Measurements from ENCODE around the gene RPUSD1.
"Not testable (repeated sequence)": the region's sequence is repeated elsewhere in the genome, so short reads cannot be mapped to it uniquely, and the experiment has no call there.

The RPUSD1 gene, protein sequence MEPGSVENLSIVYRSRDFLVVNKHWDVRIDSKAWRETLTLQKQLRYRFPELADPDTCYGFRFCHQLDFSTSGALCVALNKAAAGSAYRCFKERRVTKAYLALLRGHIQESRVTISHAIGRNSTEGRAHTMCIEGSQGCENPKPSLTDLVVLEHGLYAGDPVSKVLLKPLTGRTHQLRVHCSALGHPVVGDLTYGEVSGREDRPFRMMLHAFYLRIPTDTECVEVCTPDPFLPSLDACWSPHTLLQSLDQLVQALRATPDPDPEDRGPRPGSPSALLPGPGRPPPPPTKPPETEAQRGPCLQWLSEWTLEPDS

GRCh38 chr16:787978-788398, at the start of gene RPUSD1:
RPUSD1 (minus strand) TSS chr16:788381; CDS start chr16:787737, 644 bp downstream.
- DNase-seq = no peak

DNA sequence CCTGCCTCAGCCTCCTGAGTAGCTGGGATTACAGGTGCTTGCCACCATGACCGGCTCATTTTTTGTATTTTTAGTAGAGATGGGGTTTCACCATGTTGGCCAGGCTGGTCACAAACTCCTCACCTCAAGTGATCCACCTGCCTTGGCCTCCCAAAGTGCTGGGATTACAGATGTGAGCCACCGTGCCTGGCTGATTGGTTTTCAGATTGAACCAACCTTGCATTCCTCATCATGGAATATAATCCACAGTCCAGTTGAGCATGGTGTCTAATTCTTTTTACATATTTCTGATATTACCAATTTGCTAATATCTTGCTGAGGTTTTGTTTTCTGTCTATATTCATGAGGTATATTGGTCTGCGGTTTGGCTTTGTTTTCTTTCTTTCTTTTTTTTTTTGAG, 48.6 kb upstream of the RPUSD1 start:
- not testable (repeated sequence) for DNase-seq

GRCh38 chr16:836221-836620, 48.0 kb upstream of the RPUSD1 start:
- DNase-seq = no peak

GRCh38 chr16:835373-835772, 47.2 kb upstream of the RPUSD1 start:
- no peak for DNase-seq

GRCh38 chr16:833411-833810, 45.2 kb upstream of the RPUSD1 start:
- DNase-seq = no peak

- no peak for DNase-seq
Measured at GRCh38 chr16:832652-833336, 44.6 kb upstream of the RPUSD1 start.

GRCh38 chr16:831571-832413, 43.6 kb upstream of the RPUSD1 start:
- DNase-seq = no peak

DNA sequence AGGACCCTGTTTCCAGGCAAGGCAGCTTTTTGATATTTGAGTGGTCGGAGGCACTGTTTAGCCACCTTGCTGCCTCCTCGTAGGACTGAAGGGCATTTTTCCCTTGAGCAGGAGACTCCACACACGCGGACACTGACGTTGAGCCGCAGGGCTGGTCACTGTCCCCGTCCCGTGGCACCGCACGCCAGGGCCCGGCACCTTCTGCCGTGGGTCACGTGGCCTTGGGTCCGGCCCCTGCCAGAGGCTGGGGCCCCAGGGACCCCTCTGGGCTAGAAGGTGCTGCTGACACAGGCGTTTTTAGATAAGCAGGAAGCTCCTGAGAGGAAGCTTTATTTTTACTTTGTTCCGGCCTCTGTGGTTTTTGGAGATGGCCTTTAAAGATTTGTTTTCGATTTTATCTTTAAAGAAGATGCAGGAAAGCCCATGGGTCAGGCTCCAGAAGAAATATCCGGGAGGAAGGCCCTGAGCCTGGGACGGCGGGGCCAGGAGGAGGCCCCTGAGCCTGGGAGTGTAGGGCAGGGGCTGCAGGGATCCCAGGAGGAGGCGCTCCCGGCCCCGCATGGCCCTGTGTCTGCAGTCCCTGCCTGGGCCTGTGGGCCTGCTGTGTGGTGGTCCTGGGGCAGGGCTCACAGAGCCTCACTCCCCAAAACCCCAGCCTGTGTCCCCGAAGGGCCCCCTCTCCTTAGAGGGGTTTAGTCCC, 42.8 kb upstream of the RPUSD1 start:
- DNase-seq = no peak

- no peak for DNase-seq
Measured at GRCh38 chr16:830107-830870, 42.1 kb upstream of the RPUSD1 start.

- DNase-seq = no peak
Measured at GRCh38 chr16:828891-829290, 40.7 kb upstream of the RPUSD1 start.

DNA sequence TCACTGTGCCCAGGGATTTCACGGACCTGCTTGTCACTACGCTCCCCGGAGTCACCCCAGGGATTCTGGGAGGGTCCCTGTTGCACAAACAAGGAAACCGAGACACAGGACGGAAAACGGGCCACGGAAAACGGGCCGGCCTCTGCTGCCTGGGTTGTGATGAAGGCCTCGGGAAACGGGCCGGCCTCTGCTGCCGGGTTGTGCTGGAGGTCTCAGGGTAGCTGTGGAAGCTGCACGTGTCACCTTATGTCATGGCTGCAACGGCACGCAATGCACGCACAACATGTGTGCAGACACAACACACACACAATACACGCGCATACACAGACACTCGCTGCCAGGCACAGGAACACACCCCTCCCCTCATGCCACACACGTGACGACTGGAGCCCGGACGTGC, 39.3 kb upstream of the RPUSD1 start:
- no peak for DNase-seq

- no peak for DNase-seq
Measured at GRCh38 chr16:825341-826061, 37.3 kb upstream of the RPUSD1 start.

DNA sequence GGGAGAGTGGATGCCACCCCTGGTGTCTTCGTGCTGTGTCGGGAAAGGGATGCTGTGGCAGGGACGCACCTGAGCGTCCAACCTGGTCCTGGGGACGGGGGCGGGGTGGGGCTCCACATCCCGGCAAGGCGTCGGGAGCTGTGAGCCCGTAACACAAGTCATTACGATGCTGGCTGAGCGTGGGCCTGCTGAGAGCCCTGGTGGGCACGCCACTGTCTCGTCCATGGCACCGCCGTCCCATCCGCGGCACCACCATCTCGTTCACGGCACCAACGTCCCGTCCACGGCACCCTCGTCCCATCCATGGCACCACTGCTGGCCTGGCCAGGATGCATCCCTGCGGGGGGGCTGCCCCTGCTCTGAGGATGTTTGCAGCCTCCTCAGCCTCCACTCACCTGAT, 36.4 kb upstream of the RPUSD1 start:
- DNase-seq = no peak

DNA sequence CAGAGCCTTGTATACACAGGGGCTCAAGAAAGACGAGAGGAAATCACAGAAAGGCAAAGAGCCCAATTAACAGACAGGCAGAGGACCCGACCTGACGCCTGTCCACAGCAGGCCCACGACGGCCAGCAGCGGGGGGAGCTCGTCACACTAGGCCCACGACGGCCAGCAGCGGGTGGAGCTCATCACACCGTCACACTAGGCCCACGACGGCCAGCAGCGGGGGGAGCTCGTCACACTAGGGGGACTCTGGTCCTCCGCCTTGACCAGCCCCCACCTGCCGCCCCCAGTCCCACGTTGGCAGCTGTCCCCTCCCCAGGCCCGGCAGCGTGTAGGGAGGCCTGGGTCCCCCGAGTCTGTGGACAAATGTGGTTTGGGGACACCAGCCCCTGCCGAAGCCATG, 36.0 kb upstream of the RPUSD1 start:
- DNase-seq = no peak

- no peak for DNase-seq
Measured at GRCh38 chr16:822909-823297, 34.7 kb upstream of the RPUSD1 start.

DNA sequence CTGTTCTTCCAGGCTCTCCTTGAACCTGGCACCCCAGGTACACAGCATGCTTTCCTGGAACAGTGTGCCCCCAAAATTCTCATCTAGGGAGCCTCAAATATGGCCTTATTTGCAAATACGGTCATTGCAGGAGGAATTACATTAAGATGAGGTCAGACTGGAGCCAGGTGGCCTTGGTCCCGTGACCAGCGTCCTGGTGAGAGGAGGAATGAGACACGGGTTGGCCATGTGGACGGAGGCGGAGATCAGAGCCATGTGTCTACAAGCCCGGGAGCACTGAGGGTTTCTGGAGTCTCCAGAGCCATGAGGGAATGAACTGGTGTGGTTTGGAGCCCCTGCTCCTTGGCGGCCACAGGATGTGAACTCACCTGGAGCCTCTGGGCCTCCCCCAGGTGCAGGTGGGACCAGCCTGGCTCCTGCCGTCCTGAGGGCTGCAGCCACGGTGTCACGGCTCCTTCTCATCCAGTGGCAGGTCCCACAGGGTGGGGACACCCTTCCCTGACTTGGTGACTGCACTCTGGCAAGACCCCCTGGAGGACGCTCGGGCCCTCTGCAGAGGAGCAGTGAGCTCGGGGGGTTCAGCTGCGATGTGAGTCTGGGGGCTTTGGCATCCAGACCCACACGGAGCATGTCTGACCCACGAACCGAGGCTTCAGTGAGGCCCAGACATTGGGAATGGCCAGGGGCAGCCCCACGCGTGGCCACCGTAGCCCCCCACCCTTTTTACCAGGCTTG, 34.2 kb upstream of the RPUSD1 start:
- DNase-seq = no peak

DNA sequence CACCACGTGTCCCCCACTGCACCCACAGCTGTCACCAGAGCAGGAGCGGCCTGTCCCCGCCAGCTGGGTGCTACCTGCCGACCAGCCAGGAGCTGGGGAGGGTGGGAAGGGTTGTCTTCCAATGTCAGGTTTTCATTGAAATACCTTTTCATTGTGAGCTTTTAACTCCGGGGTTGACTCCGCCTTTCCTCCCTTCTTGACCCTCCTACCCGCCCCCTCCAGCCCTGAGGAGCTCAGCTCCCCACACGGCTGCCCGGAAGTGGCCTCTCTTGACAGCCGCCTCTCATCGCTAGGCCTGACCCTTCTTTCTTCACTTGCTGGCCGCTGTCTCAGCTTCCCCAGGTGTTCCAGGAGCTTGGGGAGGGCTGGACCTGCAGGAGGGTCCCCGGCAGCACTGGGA, 33.6 kb upstream of the RPUSD1 start:
- no peak for DNase-seq

- DNase-seq = no peak
Measured at GRCh38 chr16:820748-821147, 32.6 kb upstream of the RPUSD1 start.

DNA sequence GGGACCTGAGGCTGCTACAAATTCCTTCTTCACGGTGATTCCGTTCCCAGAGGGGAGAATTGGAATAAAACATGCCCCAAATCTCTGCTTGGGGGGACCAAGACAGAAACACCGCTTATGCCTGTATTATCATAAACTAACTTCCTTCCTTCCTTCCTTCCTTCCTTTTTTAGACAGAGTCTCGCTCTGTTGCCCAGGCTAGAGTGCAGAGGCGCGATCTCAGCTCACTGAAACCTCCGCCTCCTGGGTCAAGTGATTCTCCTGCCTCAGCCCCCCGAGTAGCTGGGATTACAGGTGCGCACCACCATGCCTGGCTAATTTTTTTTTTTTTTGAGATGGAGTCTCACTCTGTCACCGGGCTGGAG, 31.8 kb upstream of the RPUSD1 start:
- DNase-seq = not testable (repeated sequence)

DNA sequence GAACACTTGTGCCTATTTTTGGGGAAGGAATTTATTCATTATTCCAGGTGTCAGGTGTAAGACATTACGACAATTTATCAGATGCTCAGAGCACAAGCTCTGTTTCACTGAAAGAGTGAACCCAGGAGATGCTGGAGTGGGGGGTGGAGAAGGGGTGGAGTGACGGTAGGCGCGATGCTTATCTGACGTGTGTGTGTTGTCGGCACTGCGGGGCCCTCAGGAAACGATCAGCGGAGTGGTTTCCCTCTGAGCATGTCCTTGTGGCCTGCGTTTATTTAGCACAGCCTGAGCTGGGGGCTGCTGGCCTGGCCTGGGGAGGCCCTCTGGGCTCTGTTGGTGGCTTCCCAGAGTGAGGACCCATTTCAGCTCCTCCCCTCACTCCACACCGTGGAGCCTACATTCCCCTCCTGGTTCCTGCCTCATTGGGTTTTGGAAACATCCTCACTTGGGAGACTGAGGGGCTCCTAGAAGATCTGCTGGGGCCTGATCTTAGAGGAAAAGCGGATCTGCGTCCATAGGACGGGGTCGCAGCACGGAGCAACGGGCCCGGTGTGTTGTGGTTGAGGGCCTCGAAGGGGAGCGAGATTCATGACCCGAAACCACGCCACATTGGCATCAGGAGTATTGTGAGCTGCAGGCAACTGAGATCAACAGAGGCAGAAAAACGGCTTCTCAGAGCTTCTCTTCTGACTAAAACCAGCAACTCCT, 31.3 kb upstream of the RPUSD1 start:
- DNase-seq = no peak
